Measurements from ENCODE around the gene EIF4ENIF1. TPM values are rescaled to one million over a fixed set of nuclear protein-coding genes. Genes with fewer than 3 reads are reported as not detected.

Gene EIF4ENIF1
- polyA plus RNA-seq, 1 experiment, result 21.4 TPM

DNA sequence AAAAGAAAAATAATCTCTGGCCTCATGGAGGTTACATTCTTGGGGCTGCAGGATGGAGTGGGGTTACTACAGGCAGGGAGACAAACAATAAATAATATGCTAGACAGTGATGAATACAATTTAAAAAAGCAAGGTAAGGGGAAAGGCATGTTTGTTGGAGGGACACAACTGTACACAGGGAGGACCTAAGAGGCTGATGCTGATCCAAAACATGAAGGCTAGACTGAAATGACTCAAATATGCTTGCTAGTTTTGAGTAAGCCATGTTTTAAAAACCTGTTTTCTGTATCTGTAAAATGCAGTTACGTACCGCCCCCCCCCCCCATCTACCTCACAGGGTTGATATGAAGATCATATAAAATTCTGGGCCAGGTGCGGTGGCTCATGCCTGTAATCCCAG lies 44.0 kb downstream of the EIF4ENIF1 start:
- ChIA-PET CTCF (no interaction called here), POLR2A (no interaction called here)
- no peak for DNase-seq (ENCODE audit: low read depth, low spot score)
- Histone ChIP-seq H3K9me3 (ENCODE audit: control insufficient read depth, insufficient read depth, low read length) (no peaks in the 10 kb centered on the region), H3K27ac (ENCODE audit: low read depth, low read length) (no peak overlapping the region), H3K4me3 (ENCODE audit: low read depth, low read length) (no peak overlapping the region), H3K27me3 (ENCODE audit: control insufficient read depth, insufficient read depth, low read length) (no peaks in the 10 kb centered on the region)
- TF ChIP-seq, protein P1, sequence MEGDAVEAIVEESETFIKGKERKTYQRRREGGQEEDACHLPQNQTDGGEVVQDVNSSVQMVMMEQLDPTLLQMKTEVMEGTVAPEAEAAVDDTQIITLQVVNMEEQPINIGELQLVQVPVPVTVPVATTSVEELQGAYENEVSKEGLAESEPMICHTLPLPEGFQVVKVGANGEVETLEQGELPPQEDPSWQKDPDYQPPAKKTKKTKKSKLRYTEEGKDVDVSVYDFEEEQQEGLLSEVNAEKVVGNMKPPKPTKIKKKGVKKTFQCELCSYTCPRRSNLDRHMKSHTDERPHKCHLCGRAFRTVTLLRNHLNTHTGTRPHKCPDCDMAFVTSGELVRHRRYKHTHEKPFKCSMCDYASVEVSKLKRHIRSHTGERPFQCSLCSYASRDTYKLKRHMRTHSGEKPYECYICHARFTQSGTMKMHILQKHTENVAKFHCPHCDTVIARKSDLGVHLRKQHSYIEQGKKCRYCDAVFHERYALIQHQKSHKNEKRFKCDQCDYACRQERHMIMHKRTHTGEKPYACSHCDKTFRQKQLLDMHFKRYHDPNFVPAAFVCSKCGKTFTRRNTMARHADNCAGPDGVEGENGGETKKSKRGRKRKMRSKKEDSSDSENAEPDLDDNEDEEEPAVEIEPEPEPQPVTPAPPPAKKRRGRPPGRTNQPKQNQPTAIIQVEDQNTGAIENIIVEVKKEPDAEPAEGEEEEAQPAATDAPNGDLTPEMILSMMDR (IDR thresholded peaks at IDR 0.05; ENCODE audit: low read depth, low read length), result no peak

DNA sequence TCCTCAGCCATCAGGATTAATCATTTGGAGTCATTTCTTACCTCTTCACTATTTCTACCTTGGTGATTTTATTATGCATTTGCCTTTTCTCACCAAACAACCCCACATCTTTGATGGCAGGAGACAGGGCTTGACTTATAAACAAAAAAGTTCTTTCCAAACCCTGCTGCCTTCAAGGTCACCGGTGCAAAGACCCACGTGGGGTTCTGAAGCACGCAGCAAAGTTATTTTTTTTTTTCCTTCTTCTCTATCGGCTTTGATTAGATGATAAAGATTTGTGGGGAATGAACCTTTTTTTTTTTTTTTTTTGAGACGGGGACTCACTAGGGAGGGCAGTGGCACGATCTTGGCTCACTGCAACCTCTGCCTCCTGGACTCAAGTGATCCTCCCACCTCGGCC lies 46.1 kb downstream of the EIF4ENIF1 start:
- ChIA-PET CTCF (no interaction called here), POLR2A (no interaction called here)
- TF ChIP-seq, protein P1 (IDR thresholded peaks at IDR 0.05; ENCODE audit: low read depth, low read length), result no peak
- Histone ChIP-seq H3K9me3 (ENCODE audit: control insufficient read depth, insufficient read depth, low read length) (no peaks in the 10 kb centered on the region), H3K27ac (ENCODE audit: low read depth, low read length) (no peak overlapping the region), H3K4me3 (ENCODE audit: low read depth, low read length) (no peak overlapping the region), H3K27me3 (ENCODE audit: control insufficient read depth, insufficient read depth, low read length) (no peaks in the 10 kb centered on the region)
- no peak for DNase-seq (ENCODE audit: low read depth, low spot score)

DNA sequence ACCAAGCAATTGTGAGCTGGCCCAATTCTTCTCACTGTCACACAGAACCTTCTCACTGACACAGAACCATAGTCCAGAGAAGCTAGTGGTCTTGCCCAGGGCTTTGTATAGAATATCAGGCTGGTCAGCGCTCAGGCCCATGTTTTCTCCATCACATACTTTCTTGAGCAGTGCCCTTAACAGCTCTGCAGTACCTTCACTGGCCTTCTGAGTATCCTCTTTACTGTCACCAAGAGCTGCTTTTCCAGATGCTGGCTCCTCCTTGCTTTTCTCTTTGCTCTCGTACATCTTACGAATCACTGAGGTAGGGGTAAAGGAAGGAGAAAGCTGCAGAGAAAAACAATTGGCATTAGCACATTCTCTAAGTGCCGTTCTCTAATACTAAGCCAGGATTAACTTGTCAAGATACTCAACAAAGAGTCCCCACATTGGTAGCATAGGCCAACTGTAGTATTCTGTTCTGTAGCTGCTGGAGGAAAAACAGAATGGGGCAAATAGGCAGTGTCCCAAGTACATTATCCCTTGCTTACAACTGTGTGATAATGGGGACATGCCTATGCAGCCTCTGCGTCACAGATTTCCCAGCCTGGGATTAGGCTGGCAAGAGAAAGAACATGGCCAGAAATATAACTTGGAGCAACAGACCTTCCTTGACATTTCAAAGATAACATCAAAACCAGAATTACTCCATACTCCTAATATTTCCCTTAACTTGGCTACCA lies 46.7 kb downstream of the EIF4ENIF1 start:
- no peak overlapping the region for H3K4me3 ChIP-seq (ENCODE audit: low read depth, low read length)
- H3K27ac ChIP-seq (ENCODE audit: low read depth, low read length), result peak overlapping the region; percentile 21
- TF ChIP-seq, protein P1 (IDR thresholded peaks at IDR 0.05; ENCODE audit: low read depth, low read length), result no peak
- ChIA-PET CTCF (no interaction called here), POLR2A (interaction anchor here (0.6 kb wide), 1 partner anchor 284 kb away, joined by 3 read pairs; no protein-coding TSS in a partner anchor)
- H3K9me3 ChIP-seq (ENCODE audit: control insufficient read depth, insufficient read depth, low read length), result no peaks in the 10 kb centered on the region
- no peaks in the 10 kb centered on the region for H3K27me3 ChIP-seq (ENCODE audit: control insufficient read depth, insufficient read depth, low read length)
- DNase-seq (ENCODE audit: low read depth, low spot score), result no peak

DNA sequence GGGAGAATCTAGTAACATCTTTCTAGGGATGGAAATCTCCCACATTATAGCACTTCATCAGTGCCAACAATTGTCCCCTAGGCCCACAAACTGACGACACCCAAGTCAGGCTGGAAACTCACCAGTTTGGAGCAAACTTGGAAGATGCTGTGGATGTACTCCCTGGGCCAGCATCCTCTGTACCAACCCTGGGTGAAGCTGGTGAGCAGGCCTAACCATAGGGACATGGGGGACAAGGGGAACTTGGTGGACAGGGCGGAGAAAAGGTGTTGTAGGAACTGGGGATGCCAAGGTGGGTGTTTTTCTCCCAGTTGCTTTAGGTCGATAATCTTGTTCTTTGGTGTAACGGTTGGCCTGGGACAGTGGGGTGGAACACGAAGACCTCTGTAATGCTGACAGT lies 48.0 kb downstream of the EIF4ENIF1 start:
- ChIA-PET CTCF (interaction anchor here (0.6 kb wide), 1 partner anchor 319 kb away, joined by 3 read pairs; no protein-coding TSS in a partner anchor), POLR2A (interaction anchor here (0.6 kb wide), 1 partner anchor 28 kb away, joined by 4 read pairs; no protein-coding TSS in a partner anchor)
- H3K27me3 ChIP-seq (ENCODE audit: control insufficient read depth, insufficient read depth, low read length), result no peaks in the 10 kb centered on the region
- H3K27ac ChIP-seq (ENCODE audit: low read depth, low read length), result no peak overlapping the region
- TF ChIP-seq, protein P1 (IDR thresholded peaks at IDR 0.05; ENCODE audit: low read depth, low read length), result no peak
- no peak overlapping the region for H3K4me3 ChIP-seq (ENCODE audit: low read depth, low read length)
- no peak for DNase-seq (ENCODE audit: low read depth, low spot score)
- no peaks in the 10 kb centered on the region for H3K9me3 ChIP-seq (ENCODE audit: control insufficient read depth, insufficient read depth, low read length)

DNA sequence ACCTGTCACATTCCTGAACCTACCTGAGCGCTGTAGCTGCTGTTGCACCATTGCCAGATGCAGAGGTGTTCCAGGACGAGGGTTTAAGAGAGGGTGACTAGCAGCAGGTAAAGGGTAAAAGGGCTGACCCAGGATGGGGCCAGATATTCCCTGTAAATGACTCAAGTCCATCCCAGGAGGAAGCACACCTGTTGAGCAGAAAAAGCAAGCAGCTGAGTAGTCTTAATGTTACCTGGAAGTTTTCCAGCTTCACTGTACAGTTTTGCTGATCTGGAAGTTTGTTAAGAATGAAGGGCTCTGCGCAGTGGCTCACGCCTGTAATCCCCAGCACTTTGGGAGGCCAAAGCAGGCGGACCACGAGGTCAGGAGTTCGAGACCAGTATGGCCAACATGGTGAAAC lies 49.0 kb downstream of the EIF4ENIF1 start:
- no peak overlapping the region for H3K4me3 ChIP-seq (ENCODE audit: low read depth, low read length)
- DNase-seq (ENCODE audit: low read depth, low spot score), result no peak
- no peak overlapping the region for H3K27ac ChIP-seq (ENCODE audit: low read depth, low read length)
- TF ChIP-seq, protein P1 (IDR thresholded peaks at IDR 0.05; ENCODE audit: low read depth, low read length), result no peak
- ChIA-PET POLR2A (interaction anchor here (0.6 kb wide), 1 partner anchor 26 kb away, joined by 5 read pairs; no protein-coding TSS in a partner anchor), CTCF (no interaction called here)
- H3K27me3 ChIP-seq (ENCODE audit: control insufficient read depth, insufficient read depth, low read length), result no peaks in the 10 kb centered on the region
- H3K9me3 ChIP-seq (ENCODE audit: control insufficient read depth, insufficient read depth, low read length), result no peaks in the 10 kb centered on the region

All from AG04450 (cell line).